HG03159 (cell line): ENCODE data around the gene MTMR2.

Source experiments
- ATAC-seq: cut with Tn5 transposase; IDR thresholded peaks from one replicate; pipeline ENCODE4 v1.9.1; 2021; ENCODE audit warnings: mild to moderate bottlenecking, moderate library complexity; ENCODE audit not compliant: unreplicated experiment

MTMR2 gene

DNA sequence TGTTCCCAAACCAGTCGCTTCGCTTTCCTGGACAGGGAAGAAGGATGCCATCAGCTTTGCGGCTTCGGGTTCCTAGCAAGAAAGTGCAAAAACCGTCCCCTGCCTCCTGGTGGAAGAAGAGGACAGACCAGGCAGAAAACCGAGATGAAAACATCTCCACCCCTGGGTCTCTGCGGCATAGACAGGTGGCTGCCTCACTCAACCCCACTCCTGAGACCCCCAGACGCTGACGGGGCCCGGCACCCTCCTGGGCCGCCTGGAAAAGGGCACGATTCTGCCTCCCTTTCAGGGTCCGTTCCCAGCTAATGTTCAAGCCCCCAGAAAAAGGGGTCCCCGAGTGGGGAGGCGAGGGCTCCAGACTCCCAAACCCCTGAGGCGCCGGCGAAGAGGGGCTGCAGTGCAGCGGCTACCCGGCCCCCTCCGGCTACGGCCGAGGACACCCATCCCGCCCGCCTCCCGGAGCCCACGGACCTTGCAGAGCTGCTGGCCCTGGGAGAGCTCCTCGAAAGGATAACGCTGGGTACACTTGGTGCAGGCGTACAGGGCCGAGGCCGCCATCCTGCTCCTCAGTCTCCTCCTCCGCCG lies 134.9 kb downstream of the MTMR2 start:
- no peak for ATAC-seq
